ENCODE results near the gene DYNLT3.

- TF ChIP-seq CTCF (IDR thresholded peaks at IDR 0.05 in 4 of 5, conservative IDR thresholded peaks at IDR 0.05 in 1 of 5) (no peak), POLR2A (IDR thresholded peaks at IDR 0.05) (no peak)
Observed at GRCh38 chrX:37875675-37876074, 28.3 kb upstream of the DYNLT3 start.
